ENCODE measurements around the gene LGR6.
"Not testable (repeated sequence)": the region's sequence is repeated elsewhere in the genome, so short reads cannot be mapped to it uniquely, and the experiment has no call there.

Gene LGR6

GRCh38 chr1:202223121-202223860 is 29.7 kb downstream of the LGR6 start:
- no peak for DNase-seq (ENCODE audit: low read depth)

DNA sequence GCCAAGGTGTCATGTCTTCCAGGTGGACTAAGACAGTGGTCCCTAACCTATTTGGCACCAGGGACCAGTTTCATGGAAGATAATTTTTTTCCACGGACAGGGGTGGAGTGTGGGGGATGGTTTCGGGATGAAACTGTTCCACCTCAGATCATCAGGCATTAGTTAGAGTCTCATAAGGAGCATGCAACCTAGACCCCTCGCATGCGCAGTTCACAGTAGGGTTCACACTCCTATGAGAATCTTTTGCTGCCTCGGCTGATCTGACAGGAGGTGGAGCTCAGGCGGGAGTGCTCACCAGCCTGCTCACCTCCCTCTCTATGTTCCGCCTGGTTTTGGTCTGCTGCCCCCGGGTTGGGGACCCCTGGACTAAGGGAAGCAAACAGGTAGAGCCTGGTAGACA is 30.9 kb downstream of the LGR6 start:
- no peak for DNase-seq (ENCODE audit: low read depth)

GRCh38 chr1:202225131-202225530 is 31.5 kb downstream of the LGR6 start:
- no peak for DNase-seq (ENCODE audit: low read depth)

- DNase-seq (ENCODE audit: low read depth), result no peak
Observed at GRCh38 chr1:202227053-202227672, 33.6 kb downstream of the LGR6 start.

- no peak for DNase-seq (ENCODE audit: low read depth)
Observed at GRCh38 chr1:202227997-202228401, 34.4 kb downstream of the LGR6 start.

DNA sequence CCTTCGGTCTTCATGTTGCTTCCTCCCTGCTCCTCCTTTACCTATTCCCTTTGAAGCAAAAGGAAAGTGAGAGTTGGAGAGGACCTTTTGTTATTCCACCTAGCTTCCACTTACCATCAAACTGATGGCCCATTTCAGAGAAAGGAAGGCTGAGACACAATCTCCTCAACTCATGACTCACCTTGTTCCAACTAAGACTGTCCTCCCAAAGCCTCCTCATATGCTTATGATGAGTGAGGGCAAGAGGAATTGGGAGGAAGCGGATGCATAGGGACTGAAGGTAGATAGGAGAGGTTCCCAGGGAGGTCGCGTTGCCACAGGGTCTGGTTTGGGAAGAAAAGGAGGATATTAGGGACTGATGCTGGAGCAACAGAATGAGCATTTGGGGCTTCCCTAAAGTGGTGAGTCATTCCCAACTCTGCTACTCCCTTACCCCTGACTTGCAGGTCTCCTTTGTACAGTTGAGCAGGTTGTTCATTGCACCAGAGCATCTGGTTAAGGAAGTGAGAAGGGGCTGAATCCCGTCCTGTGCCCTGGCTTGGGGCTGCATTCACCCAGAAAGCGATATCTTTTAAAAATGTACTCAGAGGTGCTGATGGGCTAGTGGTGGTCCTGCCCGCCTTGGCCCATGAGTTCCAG is 35.0 kb downstream of the LGR6 start:
- DNase-seq (ENCODE audit: low read depth), result no peak

DNA sequence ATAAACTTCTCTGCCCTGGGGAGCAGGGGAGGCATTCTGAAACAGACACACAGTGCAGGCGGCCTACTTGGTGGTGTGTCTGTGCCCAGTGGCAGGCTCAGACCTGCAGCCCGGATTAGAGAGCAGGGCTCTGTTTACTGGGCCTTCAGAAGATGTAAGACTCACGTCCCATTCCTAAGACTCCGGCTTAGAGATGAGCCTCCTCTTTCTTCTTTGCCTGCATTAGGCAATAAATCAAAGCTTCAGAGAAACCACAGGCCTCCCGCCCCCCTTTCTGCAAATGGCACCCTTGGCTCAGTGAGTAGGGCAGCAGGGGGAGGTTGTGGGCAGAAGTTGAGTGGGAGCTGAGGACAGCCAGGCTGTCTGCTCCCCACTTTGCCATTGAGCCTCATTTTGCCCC is 35.8 kb downstream of the LGR6 start:
- no peak for DNase-seq (ENCODE audit: low read depth)

DNA sequence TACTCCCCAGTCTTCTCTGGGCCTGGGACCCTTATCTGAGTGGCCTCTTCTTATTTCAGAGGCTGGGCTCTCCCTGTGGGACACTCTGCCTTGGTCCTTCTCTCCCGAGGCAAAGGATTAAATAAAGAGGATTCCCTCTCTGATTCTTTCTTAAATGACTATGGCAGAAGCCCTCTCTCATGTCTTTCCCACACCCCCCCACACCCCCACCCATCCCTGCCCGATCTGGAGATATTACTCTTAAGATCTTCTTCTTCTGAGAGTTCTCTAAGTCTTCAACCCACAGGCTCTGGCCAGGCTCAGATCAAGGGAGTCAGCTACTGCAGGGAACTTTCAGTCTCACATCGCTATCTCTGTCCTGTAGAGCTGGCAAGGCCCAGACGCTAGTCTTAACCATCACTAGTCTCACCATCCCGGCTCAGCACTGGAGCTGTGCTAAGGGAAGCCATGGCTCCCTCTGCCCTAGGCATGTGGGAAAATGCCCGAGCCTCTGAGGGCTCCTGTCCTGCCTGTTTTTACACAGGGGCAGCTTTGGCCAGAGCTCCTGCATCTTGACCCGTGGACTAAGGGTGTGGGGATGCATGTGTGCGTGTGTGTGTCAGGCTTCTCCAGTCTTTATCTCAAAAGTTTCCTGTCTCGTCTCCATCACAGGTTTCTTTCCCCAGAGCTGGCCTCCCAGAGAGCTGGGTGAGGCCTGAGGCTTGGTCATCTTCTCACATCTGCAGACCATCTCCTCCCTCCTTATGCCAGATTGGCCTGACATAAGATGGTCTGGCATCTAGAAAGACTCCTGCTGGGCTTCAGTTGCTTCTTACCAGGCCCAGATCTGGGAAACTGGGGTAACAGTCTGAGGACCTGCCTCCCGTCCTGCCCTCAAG is 36.7 kb downstream of the LGR6 start:
- DNase-seq (ENCODE audit: low read depth), result no peak

DNA sequence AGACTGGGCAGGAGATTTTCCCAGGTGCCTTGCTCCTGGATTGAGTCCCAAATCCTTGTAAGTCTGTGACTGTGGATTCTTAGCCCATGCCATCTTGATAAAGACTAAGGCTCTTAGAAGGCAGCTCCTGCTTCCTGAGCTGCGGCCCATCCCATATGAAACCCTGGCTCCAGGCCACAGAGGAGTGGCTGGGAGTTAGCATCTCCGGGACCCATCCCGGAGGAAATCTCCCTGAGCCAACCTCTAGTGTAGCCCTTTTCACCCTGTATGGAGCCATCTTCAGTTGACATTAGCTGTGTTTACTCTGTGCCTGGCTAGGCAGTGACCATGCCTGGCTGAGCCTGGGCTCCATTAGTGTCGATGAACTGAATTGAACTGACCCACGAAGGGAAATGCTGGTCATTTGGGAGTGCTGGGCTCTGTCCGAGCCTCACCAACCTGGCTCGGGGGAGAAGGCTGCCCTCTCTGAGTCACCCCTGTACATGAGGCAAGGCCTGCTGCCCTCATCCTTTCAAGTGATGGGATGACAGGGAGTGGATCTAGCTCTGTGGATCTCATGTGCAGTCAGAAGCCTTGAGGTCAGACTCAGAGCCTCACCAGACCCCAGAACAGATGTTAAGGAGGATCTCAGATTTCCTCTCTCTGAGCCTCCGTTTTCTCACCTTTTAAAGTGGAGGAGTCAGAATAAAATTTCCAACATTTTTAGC is 37.5 kb downstream of the LGR6 start:
- DNase-seq (ENCODE audit: low read depth), result no peak

- DNase-seq (ENCODE audit: low read depth), result no peak
Observed at GRCh38 chr1:202233171-202233570, 39.6 kb downstream of the LGR6 start.

DNA sequence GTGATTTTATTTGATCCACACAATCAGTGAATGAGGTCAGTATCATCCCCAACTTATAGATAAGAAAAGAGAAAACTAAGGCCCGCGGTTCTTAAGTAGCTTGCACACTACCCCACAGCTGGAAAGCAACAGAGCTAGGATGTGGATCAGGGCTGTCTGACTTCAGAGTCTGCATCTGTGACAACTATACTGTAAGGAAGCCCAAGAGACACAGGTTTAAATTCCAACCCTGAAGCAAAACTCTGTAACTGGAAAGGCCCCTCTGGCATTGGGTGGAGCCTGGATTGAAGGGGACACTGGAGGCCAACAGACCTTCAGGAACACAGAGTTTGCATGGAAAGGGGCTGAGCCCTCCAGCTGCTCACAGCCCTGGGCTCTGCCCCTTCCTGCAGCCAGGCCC is 40.2 kb downstream of the LGR6 start:
- DNase-seq (ENCODE audit: low read depth), result no peak

DNA sequence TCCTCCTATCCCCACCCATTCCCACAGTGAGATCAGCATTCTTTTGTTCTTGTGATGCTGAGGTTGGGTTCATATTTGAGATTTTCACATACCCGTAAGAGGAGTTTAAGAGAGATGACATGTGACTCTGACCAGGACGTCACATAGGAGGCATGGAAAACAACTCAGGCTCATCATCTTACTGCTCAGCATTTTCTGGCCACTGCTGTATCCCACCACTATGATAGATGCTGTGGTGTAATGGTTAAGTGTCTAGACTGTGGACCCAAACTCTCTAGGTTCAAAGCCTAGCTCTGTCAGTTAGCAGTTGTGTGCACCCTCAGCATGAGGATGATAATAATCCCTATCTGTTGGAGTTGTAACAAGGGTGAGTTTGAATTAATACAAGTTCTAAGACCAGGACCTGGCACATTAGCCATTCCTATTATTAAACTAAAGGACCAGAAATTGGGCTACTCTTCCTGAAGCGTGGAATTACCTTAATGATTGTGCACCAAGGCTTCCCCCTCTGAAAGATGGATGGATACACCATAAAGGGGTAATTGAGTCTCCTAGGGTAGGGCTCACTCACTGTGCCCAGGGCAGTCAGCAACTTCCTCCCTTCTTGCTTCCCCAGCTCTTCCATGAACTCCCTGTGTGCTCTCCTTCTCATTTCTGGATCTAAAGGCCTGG is 40.9 kb downstream of the LGR6 start:
- no peak for DNase-seq (ENCODE audit: low read depth)

DNA sequence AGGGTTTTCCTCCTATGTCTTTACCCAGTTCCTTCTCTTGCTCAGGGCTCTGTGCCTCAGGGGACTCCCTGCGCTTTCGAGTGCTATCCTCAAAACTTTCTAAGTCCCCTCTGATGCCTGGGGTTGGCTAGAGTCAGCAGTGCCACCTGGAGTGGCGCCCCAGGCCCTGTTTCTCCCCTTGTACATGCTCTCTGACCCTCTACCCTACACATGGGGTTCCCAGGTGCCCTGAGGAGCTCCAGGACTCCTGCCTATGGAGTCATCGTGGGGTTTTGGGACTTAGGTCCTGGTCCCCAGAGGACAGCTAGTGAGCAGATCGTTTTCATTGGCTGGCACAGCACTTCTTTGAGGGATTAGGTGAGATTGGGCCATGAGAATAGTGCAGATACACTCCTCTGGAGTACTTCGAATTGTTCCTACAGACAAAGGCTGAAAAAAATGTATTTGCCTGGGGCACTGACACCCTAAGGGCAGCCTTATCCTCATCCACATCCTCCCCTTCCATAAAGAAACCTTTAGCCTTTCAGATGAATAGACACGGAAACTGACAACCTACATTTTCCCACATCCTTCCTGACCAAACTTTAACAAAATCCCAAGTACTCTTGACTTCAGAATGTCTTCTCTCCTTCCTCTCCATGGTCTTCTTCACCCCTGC is 41.5 kb downstream of the LGR6 start:
- DNase-seq (ENCODE audit: low read depth), result no peak

DNA sequence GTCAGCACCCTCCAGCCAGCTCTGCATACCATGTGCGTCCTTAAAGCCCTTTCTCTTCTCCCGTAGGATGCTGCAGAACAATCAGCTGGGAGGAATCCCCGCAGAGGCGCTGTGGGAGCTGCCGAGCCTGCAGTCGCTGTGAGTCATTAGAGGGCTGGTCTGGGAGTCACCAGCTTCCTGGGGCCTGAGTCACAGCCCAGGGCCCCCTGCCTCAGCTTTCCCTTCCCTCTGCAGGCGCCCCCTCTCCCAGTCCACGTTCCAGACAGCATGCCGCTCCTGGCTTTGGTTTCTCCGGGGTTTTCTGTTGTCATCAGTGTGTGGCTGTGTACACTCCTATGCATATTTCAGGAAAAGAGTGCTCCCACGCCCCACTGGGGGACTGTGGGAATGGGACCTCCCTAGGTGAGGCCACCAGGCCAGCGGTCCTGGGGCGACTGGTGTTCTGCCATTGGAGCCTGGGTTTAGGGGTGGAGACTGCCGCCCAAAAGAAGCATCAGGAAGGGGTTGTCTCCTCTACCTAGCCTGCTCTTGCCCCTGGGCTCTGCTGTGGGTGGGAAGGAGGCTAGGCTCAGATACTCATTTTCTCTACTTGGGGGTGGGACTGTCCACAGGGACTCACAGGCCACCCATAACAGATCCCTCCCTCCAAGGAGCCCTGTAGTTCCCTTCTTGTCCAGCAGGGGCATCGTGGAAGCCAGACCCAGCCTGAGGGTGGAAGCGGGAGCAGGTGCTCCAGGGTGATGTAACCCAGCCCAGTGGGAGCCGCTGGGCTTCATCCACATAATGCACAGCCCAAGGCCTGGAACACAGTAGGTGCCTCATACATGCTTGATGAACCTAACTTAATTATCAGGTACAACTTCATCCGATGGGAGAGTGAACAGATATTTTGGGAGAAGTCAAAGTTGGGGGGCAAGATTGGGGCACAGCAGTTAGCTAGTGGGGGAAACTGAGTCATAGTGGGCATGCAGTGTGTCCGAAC is 42.5 kb downstream of the LGR6 start:
- peak; percentile 76 for DNase-seq (ENCODE audit: low read depth)

DNA sequence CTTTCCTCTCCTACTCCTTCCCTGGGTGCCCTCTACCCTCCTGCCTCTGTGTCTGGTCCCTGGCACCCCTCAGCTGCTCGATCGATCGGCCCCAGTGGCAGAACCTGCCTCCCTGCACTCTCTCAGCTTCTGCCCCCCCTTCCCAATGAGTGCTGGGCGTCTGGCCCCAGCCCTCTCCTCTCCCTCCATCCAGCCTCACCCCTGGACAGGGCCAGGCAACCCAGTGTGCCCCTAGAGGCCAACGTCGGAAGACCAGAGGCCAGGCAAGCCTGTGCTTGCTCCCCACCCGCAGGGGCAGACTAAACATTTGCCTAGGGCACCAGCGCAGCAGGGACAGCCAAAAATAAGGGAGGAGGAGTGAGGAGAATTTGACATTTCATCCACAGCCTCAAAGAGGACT is 43.5 kb downstream of the LGR6 start:
- peak; percentile 56 for DNase-seq (ENCODE audit: low read depth)

DNA sequence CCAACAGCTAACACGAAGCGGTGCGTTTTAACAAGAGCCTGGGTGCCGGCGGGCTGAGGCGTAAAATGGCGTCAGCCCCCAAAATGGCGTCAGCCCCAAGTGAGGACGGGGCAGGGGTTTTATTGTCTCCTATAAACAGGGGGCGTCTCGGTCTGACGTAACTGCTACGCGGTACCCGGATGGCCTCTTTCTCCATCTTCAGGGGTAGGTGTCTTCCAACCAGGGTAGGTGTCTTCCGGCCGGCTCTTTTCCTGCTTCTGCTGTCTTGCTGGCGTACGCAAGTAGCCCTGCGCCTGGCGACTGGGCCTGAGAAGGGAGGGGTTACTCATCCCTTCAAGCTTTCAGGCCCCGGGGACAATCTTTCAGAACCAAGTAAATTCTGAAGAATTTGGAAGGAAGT is 45.3 kb downstream of the LGR6 start:
- DNase-seq (ENCODE audit: low read depth), result no peak

DNA sequence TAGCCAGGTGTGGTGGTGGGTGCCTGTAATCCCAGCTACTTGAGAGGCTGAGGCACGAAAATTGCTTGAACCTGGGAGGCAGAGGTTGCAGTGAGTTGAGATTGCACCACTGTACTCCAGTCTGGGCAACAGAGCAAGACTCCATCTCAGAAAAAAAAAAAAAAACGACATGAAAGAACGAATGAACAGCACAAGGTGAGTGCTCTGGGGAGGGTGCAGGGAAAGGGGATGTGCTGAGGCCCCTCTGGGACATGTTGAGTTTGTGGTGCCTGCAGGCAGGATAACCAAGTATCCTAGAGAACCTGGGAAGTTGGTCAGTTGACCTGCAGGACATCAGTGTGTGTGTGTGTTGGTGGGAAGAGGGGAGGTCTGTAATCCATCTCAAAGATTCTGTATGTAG is 46.6 kb downstream of the LGR6 start:
- not testable (repeated sequence) for DNase-seq (ENCODE audit: low read depth)

- no peak for DNase-seq (ENCODE audit: low read depth)
Observed at GRCh38 chr1:202240956-202241355, 47.4 kb downstream of the LGR6 start.

DNA sequence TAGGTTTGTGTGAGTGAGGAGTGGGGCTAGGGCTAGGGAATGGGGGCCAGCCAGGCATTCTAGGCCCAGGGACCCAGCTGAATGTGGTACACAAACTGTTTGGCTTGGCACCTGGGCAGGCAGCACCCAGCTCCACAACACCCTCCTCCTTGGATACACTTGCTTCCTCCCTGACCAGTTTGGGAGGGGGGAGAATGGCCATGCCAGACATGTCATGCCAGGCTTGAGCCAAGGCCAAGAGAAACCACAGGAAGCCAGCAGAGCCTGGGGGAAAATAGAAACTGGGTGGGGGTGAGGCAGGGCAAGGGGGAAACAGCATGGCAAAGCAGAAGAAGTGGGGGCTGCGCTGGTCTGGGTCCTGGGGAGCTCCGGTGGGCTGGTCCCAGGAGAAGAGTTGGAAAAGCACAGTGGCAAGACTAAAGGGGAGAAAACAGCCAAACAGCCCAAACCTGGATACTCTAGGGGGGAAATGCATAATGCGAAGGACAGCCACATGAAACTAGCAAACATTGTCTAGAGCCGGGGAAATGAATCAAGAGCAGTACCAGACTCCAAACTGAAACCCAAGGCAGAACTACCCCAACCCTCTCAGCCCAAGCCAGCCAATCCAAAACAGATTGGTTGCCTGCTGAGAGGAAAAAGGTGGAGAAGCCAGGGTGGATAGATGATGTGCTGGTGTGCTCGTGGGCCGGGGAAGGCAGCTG is 47.9 kb downstream of the LGR6 start:
- no peak for DNase-seq (ENCODE audit: low read depth)
